CD4-positive, alpha-beta T cell treated with Interleukin-21 for 1 hour (primary cell): ENCODE measurements around the gene FKBP3.
A peak's percentile ranks its signal among the peaks of the same experiment; 100 is the strongest.
"Not testable (repeated sequence)": the region's sequence is repeated elsewhere in the genome, so short reads cannot be mapped to it uniquely, and the experiment has no call there.

Experiments
- DNase-seq: peaks from one replicate; pipeline ENCODE4 v3.0.0-alpha.2; 2020

Gene FKBP3

GRCh38 chr14:45112896-45113781, 21.1 kb downstream of the FKBP3 start:
- no peak for DNase-seq

GRCh38 chr14:45104561-45104960, 29.7 kb downstream of the FKBP3 start:
- DNase-seq: no peak

- no peak for DNase-seq
These were observed 30.5 kb downstream of the FKBP3 start for GRCh38 chr14:45103806-45104205.

GRCh38 chr14:45096218-45096617, 38.1 kb downstream of the FKBP3 start:
- no peak for DNase-seq

- DNase-seq: no peak
These were observed 39.1 kb downstream of the FKBP3 start for GRCh38 chr14:45095143-45095542.

GRCh38 chr14:45094275-45094674, 40.0 kb downstream of the FKBP3 start:
- no peak for DNase-seq

- no peak for DNase-seq
These were observed 42.6 kb downstream of the FKBP3 start for GRCh38 chr14:45091710-45092109.

- DNase-seq: no peak
These were observed 44.5 kb downstream of the FKBP3 start for GRCh38 chr14:45089813-45090212.

- DNase-seq: no peak
These were observed 49.3 kb downstream of the FKBP3 start for GRCh38 chr14:45084946-45085346.

GRCh38 chr14:45083976-45084722, 50.1 kb downstream of the FKBP3 start, which contains the start of gene PRPF39:
TSS of gene PRPF39 (plus strand) at chr14:45084116. CDS start at chr14:45095240, 11,124 bp downstream.
- DNase-seq: peak; percentile 96

- DNase-seq: no peak
These were observed 50.7 kb downstream of the FKBP3 start for GRCh38 chr14:45083617-45083975.

- no peak for DNase-seq
These were observed 51.9 kb downstream of the FKBP3 start for GRCh38 chr14:45082420-45082819.

- not testable (repeated sequence) for DNase-seq
These were observed 53.2 kb downstream of the FKBP3 start for GRCh38 chr14:45081096-45081495.

- DNase-seq: not testable (repeated sequence)
These were observed 53.8 kb downstream of the FKBP3 start for GRCh38 chr14:45080416-45080968.

GRCh38 chr14:45078323-45078722, 56.0 kb downstream of the FKBP3 start:
- DNase-seq: no peak

GRCh38 chr14:45073231-45073879, 60.9 kb downstream of the FKBP3 start:
- no peak for DNase-seq

GRCh38 chr14:45072126-45072525, 62.2 kb downstream of the FKBP3 start:
- no peak for DNase-seq

GRCh38 chr14:45070215-45070614, 64.1 kb downstream of the FKBP3 start:
- DNase-seq: no peak

- no peak for DNase-seq
These were observed 65.9 kb downstream of the FKBP3 start for GRCh38 chr14:45068396-45068795.

- no peak for DNase-seq
These were observed 67.6 kb downstream of the FKBP3 start for GRCh38 chr14:45066667-45067066.

- DNase-seq: no peak
These were observed 68.3 kb downstream of the FKBP3 start for GRCh38 chr14:45065956-45066355.
